ENCODE results near the gene SMCO2. TPM values are rescaled to one million over a fixed set of nuclear protein-coding genes. Genes with fewer than 3 reads are reported as not detected.

Gene SMCO2
- total RNA-seq, 1 experiment from 2014 or later = not detected

GRCh38 chr12:27464220-27464554 is 17.7 kb downstream of the SMCO2 start:
- BruUV-seq (replicated peaks) = no TSS peak
- Histone ChIP-seq H3K9me3 (ENCODE audit: control insufficient read depth in 1 of 2, insufficient read depth in 1 of 2, low read depth in 1 of 2, low read length in 2 of 2) (no peaks in the 10 kb centered on the region), H3K4me2 (ENCODE audit: low read length) (no peak overlapping the region), H3K27me3 (ENCODE audit: insufficient read depth, low read length) (no peaks in the 10 kb centered on the region), H3K79me2 (ENCODE audit: insufficient read depth, low read length) (no peaks in the 10 kb centered on the region), H2AFZ (ENCODE audit: low read depth, low read length, poor library complexity, severe bottlenecking) (no peak overlapping the region), H3K4me1 (ENCODE audit: control insufficient read depth in 1 of 2, insufficient read depth in 2 of 2, low read length in 2 of 2) (peaks cover 9 to 14% of the 10 kb centered on the region in 2 experiments; a peak in 3 of 4 replicates), H3K36me3 (ENCODE audit: control insufficient read depth in 1 of 2, insufficient read depth in 2 of 2, low read length in 2 of 2) (no peaks in the 10 kb centered on the region), H3K9ac (ENCODE audit: low read length) (no peak overlapping the region), H4K20me1 (ENCODE audit: insufficient read depth) (no peaks in the 10 kb centered on the region), H3K4me3 (replicated peaks in 1 of 2; ENCODE audit: low read depth in 1 of 2, low read length in 2 of 2) (no peak overlapping the region), H3K9me2 (ENCODE audit: insufficient read depth) (no peaks in the 10 kb centered on the region), H3K27ac (ENCODE audit: low read depth, low read length) (no peak overlapping the region)
- intact Hi-C loops (cut with micrococcal nuclease) = no loop called here
- ATAC-seq = no peak; the same call in 1 of the 2 replicates
- ChIA-PET CTCF (no interaction called here), RAD21 (ENCODE audit: low non-redundant PET in 1 of 2, low total read pairs in 2 of 2, uncharacterized antibody in 2 of 2, unreplicated experiment in 2 of 2) (no interaction called here), POLR2A (no interaction called here)
- DNase-seq (ENCODE audit: low read depth, low spot score) = no peak
- no peak for TF ChIP-seq SRF (IDR thresholded peaks at IDR 0.05; ENCODE audit: low read depth)
- no peak for TF ChIP-seq FOSL1 (IDR thresholded peaks at IDR 0.05; ENCODE audit: low read depth)
- no peak for TF ChIP-seq POLR2AphosphoS5 (IDR thresholded peaks at IDR 0.05; ENCODE audit: low read depth, low read length)

- Histone ChIP-seq H3K9me2 (ENCODE audit: insufficient read depth) (no peaks in the 10 kb centered on the region), H3K27ac (ENCODE audit: low read depth, low read length) (no peak overlapping the region), H3K79me2 (ENCODE audit: insufficient read depth, low read length) (no peaks in the 10 kb centered on the region), H3K9ac (ENCODE audit: low read length) (no peak overlapping the region), H3K4me1 (ENCODE audit: control insufficient read depth in 1 of 2, insufficient read depth in 2 of 2, low read length in 2 of 2) (no peaks in the 10 kb centered on the region), H3K4me2 (ENCODE audit: low read length) (no peak overlapping the region), H3K27me3 (ENCODE audit: insufficient read depth, low read length) (no peaks in the 10 kb centered on the region), H3K36me3 (ENCODE audit: control insufficient read depth in 1 of 2, insufficient read depth in 2 of 2, low read length in 2 of 2) (no peaks in the 10 kb centered on the region), H3K9me3 (ENCODE audit: control insufficient read depth in 1 of 2, insufficient read depth in 1 of 2, low read depth in 1 of 2, low read length in 2 of 2) (no peaks in the 10 kb centered on the region), H4K20me1 (ENCODE audit: insufficient read depth) (no peaks in the 10 kb centered on the region), H2AFZ (ENCODE audit: low read depth, low read length, poor library complexity, severe bottlenecking) (no peak overlapping the region), H3K4me3 (replicated peaks in 1 of 2; ENCODE audit: low read depth in 1 of 2, low read length in 2 of 2) (no peak overlapping the region)
- no TSS peak for BruUV-seq (replicated peaks)
- RAD21 ChIA-PET (ENCODE audit: low non-redundant PET in 1 of 2, low total read pairs in 2 of 2, uncharacterized antibody in 2 of 2, unreplicated experiment in 2 of 2) = no interaction called here
- CTCF ChIA-PET = no interaction called here
- POLR2A ChIA-PET = interaction anchor here (0.6 kb wide), 1 partner anchor 17 kb away, joined by 3 read pairs; no protein-coding TSS in a partner anchor
- DNase-seq (ENCODE audit: low read depth, low spot score) (no peak), ATAC-seq (no peak)
- intact Hi-C loops (cut with micrococcal nuclease) = no loop called here
- no peak for TF ChIP-seq ELF1 (IDR thresholded peaks at IDR 0.05; ENCODE audit: borderline replicate concordance, low read depth)
- TF ChIP-seq YY1 (IDR thresholded peaks at IDR 0.05; ENCODE audit: extremely low read depth, insufficient replicate concordance, low read depth, low read length) = no peak
- TF ChIP-seq, protein P1, sequence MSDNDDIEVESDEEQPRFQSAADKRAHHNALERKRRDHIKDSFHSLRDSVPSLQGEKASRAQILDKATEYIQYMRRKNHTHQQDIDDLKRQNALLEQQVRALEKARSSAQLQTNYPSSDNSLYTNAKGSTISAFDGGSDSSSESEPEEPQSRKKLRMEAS (IDR thresholded peaks at IDR 0.05) = no peak
- TF ChIP-seq ATF3 (IDR thresholded peaks at IDR 0.05) = no peak
- TF ChIP-seq FOSL1 (IDR thresholded peaks at IDR 0.05; ENCODE audit: low read depth) = no peak
- TF ChIP-seq ZFX (IDR thresholded peaks at IDR 0.05) = no peak
- no peak for TF ChIP-seq TCF7L2 (IDR thresholded peaks at IDR 0.05; ENCODE audit: borderline replicate concordance, extremely low read depth, insufficient read depth, insufficient read length)
- no peak for TF ChIP-seq ZNF274 (IDR thresholded peaks at IDR 0.05; ENCODE audit: low read depth, low read length)
- TF ChIP-seq RAD21 (IDR thresholded peaks at IDR 0.05; ENCODE audit: low read depth) = no peak
- TF ChIP-seq CEBPB (IDR thresholded peaks at IDR 0.05; ENCODE audit: low read depth) = no peak
- TF ChIP-seq CBX3 (IDR thresholded peaks at IDR 0.05; ENCODE audit: low read depth) = no peak
- TF ChIP-seq POLR2AphosphoS5 (IDR thresholded peaks at IDR 0.05; ENCODE audit: low read depth, low read length) = no peak
Observed at GRCh38 chr12:27467641-27468040, 21.1 kb downstream of the SMCO2 start.
